Activated CD4-positive, CD25-positive, alpha-beta regulatory T cell treated with anti-CD3 and anti-CD28 coated beads, Interleukin-2, amount 50 U/mL, for 16 hours (primary cell): ENCODE data around the gene LRIG1.

Source experiments
- DNase-seq: peaks from one replicate; pipeline ENCODE4 v3.0.0-alpha.2; 2020; ENCODE audit warnings: low read depth, low spot score

Gene LRIG1

GRCh38 chr3:66443118-66443803, 57.6 kb downstream of the LRIG1 start:
- DNase-seq = no peak

GRCh38 chr3:66442254-66443117, 58.3 kb downstream of the LRIG1 start:
- no peak for DNase-seq

- DNase-seq = no peak
Measured at GRCh38 chr3:66441692-66442091, 59.1 kb downstream of the LRIG1 start.

GRCh38 chr3:66441129-66441528, 59.7 kb downstream of the LRIG1 start:
- DNase-seq = no peak

GRCh38 chr3:66439666-66440344, 61.0 kb downstream of the LRIG1 start:
- no peak for DNase-seq

- no peak for DNase-seq
Measured at GRCh38 chr3:66438046-66438445, 62.8 kb downstream of the LRIG1 start.

GRCh38 chr3:66437341-66437929, 63.4 kb downstream of the LRIG1 start:
- no peak for DNase-seq

GRCh38 chr3:66435989-66436388, 64.8 kb downstream of the LRIG1 start:
- DNase-seq = no peak

GRCh38 chr3:66434726-66435125, 66.1 kb downstream of the LRIG1 start:
- DNase-seq = no peak

- DNase-seq = no peak
Measured at GRCh38 chr3:66433522-66433782, 67.4 kb downstream of the LRIG1 start.

- DNase-seq = no peak
Measured at GRCh38 chr3:66432767-66433521, 67.9 kb downstream of the LRIG1 start.

GRCh38 chr3:66432041-66432766, 68.6 kb downstream of the LRIG1 start:
- no peak for DNase-seq

- DNase-seq = no peak
Measured at GRCh38 chr3:66431494-66431893, 69.3 kb downstream of the LRIG1 start.

- DNase-seq = no peak
Measured at GRCh38 chr3:66430876-66431275, 69.9 kb downstream of the LRIG1 start.

GRCh38 chr3:66428733-66429132, 72.1 kb downstream of the LRIG1 start:
- no peak for DNase-seq

- DNase-seq = no peak
Measured at GRCh38 chr3:66427951-66428474, 72.8 kb downstream of the LRIG1 start.

- DNase-seq = no peak
Measured at GRCh38 chr3:66427352-66427751, 73.5 kb downstream of the LRIG1 start.

GRCh38 chr3:66426135-66426534, 74.7 kb downstream of the LRIG1 start:
- DNase-seq = no peak

GRCh38 chr3:66425576-66426114, 75.2 kb downstream of the LRIG1 start:
- DNase-seq = no peak

- no peak for DNase-seq
Measured at GRCh38 chr3:66425032-66425431, 75.8 kb downstream of the LRIG1 start.
